Prostate gland (tissue), 2 donors: ENCODE results near the gene CCDC92. TPM values are rescaled to one million over a fixed set of nuclear protein-coding genes. Genes with fewer than 3 reads are reported as not detected.

Source experiments
- DNase-seq: peaks from one replicate; pipeline ENCODE4 v3.0.0-alpha.2; 2019; ENCODE audit warnings: low spot score
- H3K27ac ChIP-seq, 2 donors: fragments of 200-600 bp; sonication (generic); 2 replicates each; pipeline ENCODE4 v1.5.1; 2017 to 2019
- H3K27me3 ChIP-seq: fragments of 200-600 bp; sonication (generic); replicated peaks from 2 replicates; pipeline ENCODE4 v1.5.1; 2019; ENCODE audit not compliant: insufficient read depth
- H3K36me3 ChIP-seq, 2 donors: fragments of 200-600 bp; sonication (generic); 1 replicate in 1 of 2; 2 replicates in 1 of 2; pipeline versions ENCODE4 v1.5.1 to v1.8.1; 2017 to 2019
- H3K4me1 ChIP-seq: fragments of 200-600 bp; sonication (generic); replicated peaks from 2 replicates; pipeline ENCODE4 v1.5.1; 2019
- H3K4me3 ChIP-seq, 2 donors: fragments of 200-600 bp; sonication (generic); 2 replicates each; pipeline ENCODE4 v1.5.1; 2017 to 2019
- H3K9me3 ChIP-seq: fragments of 200-600 bp; sonication (generic); 2 replicates; pipeline ENCODE4 v1.5.1; 2017
- CTCF ChIP-seq, 4 experiments: fragments of 200-600 bp in 2 of 4; fragments of 450-650 bp in 2 of 4; sonication (generic) in 2 of 4; IDR thresholded peaks; 1 replicate in 3 of 4; 2 replicates in 1 of 4; pipeline ENCODE4 v1.5.1; 2016 to 2019; ENCODE audit warnings: antibody characterized with exemption in 4 of 4, mild to moderate bottlenecking in 2 of 4, moderate library complexity in 2 of 4
- POLR2A ChIP-seq: fragments of 450-650 bp; IDR thresholded peaks from one replicate; pipeline ENCODE4 v1.6.1; 2016; ENCODE audit warnings: antibody characterized with exemption, mild to moderate bottlenecking
- POLR2AphosphoS5 ChIP-seq: sonication (generic); formaldehyde crosslinking; IDR thresholded peaks from one replicate; pipeline ENCODE4 v1.6.1; 2017; ENCODE audit warnings: antibody characterized with exemption
- WGBS: methylation state at CpG from one replicate; pipeline ENCODE4 v1.1.5; 2018; 5-methylcytosine and 5-hydroxymethylcytosine counted together
- intact Hi-C: fragments of 100-400 bp; cut with DNase I; formaldehyde crosslinking; loops from one replicate; pipeline ENCODE4 v1.14.2; 2022
- total RNA-seq, 2 donors: library from RNA; depleted of rRNA; stranded (reverse); fragments of >200 nt; gene quantifications; one replicate each; pipeline ENCODE4 v1.1.0, GENCODE V29; 2016

CCDC92 gene
- total RNA-seq, 2 donors from 2014 or later, result 22.4 to 42.9 TPM

DNA sequence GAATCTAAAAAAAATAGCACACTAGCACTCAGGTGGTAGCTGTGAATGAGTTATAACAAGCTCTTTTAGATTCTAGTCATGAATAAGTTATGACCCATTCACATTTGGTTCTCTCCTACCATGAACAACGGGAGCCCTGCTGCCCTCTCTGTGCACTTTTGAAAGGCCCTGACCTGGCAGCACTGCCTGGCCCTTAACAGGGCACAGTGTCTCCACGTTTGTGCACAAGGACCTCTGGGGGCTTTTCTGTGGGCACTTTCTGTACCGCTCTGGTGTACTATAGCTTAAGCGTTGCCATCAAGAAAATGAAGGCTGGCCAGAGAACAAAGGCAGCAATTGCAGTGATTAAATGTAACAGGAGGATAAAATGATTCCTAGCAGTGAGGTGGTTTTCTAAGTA lies 21.2 kb downstream of the CCDC92 start:
- no peaks in the 10 kb centered on the region for H3K9me3 ChIP-seq
- no peak overlapping the region for H3K27ac ChIP-seq
- H3K4me3 ChIP-seq, result no peak overlapping the region
- no peak for DNase-seq
- H3K27me3 ChIP-seq, result no peaks in the 10 kb centered on the region
- intact Hi-C loops, result no loop called here
- H3K4me1 ChIP-seq, result no peaks in the 10 kb centered on the region
- 84% methylated on average over 4 of the region's 4 CpGs for WGBS
- no peaks in the 10 kb centered on the region for H3K36me3 ChIP-seq
- no peak for TF ChIP-seq POLR2A
- TF ChIP-seq POLR2AphosphoS5, result no peak
- no peak for TF ChIP-seq CTCF (IDR thresholded peaks at IDR 0.05)

DNA sequence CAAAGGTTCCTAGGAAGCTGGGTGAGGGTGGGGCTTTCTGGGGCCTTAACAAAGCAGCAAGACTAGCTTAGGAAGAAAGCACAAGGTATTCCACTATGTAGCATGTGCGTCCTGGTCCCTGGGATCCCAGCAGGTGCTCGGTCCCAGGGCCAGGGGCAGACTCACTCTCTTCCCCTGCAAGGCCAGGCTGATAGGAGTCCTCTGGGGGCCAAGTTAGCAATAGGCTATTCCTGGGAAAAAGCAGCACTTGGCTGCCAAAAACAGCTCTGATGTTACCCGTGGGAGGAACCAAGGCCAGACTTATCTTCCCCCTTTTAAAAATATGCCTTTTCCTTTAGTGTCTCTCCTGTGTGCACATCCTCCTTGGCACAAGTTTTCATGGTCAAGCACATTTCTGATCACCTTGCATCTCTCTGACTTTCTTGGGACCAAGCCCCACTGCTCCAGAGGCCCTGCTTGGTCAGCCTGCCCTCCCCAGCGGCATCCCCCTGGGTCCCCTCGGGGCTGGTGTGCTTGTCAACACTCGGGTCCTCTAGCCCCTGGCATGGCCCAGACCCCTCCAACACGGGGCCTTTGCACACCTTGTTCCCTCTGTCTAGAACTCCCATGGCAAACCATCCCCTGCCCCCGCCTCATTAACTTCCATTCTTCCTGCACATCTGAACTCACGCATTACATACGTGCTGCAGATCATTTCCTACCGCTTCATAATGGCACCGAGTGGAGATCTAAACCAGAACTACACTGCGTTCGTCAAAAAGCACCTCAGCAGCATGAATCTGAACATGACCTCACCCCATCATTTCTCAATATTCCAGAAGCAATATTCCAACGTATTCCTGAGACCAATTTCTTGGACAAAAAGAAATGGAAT lies 21.9 kb downstream of the CCDC92 start:
- Histone ChIP-seq H3K36me3 (no peaks in the 10 kb centered on the region), H3K4me1 (no peaks in the 10 kb centered on the region), H3K27me3 (no peaks in the 10 kb centered on the region), H3K4me3 (no peak overlapping the region), H3K9me3 (no peaks in the 10 kb centered on the region), H3K27ac (no peak overlapping the region)
- WGBS, result 92% methylated on average over 15 of the region's 15 CpGs
- no peak for DNase-seq
- intact Hi-C loops, result no loop called here
- TF ChIP-seq POLR2AphosphoS5 (no peak), POLR2A (no peak), CTCF (IDR thresholded peaks at IDR 0.05) (no peak)

DNA sequence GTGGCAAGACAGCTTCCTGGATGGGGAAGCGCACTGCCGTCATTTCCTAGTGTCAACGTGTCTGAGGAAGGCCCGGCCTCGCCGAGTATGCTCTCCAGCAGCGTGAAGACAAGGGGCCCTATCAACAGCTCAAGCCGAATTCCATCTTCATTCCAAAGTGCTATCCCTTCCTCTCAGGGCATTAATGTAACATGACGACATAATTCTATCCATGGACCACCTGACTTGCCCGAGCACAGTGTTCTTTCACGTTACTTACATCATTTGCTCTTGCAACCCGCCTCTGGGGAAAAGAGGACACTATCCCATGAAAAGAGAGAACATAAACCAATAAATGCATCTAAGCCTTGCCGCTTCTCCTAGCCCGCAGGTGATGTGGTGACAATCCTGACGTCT lies 22.9 kb downstream of the CCDC92 start:
- 96% methylated on average over 15 of the region's 15 CpGs for WGBS
- no peak overlapping the region for H3K4me3 ChIP-seq
- no peaks in the 10 kb centered on the region for H3K4me1 ChIP-seq
- intact Hi-C loops, result no loop called here
- H3K27me3 ChIP-seq, result no peaks in the 10 kb centered on the region
- DNase-seq, result no peak
- no peak overlapping the region for H3K27ac ChIP-seq
- TF ChIP-seq POLR2A, result no peak
- no peak for TF ChIP-seq POLR2AphosphoS5
- no peak for TF ChIP-seq CTCF (IDR thresholded peaks at IDR 0.05)
- H3K9me3 ChIP-seq, result no peaks in the 10 kb centered on the region
- peaks cover 0 to 3% of the 10 kb centered on the region in 2 donors for H3K36me3 ChIP-seq

- DNase-seq, result no peak
- H3K36me3 ChIP-seq, result peaks cover 0 to 3% of the 10 kb centered on the region in 2 donors
- 91% methylated on average over 19 of the region's 19 CpGs for WGBS
Observed at GRCh38 chr12:123948796-123949769, 23.5 kb downstream of the CCDC92 start.

More at GRCh38 chr12:123948796-123949769, 23.5 kb downstream of the CCDC92 start:
- no peaks in the 10 kb centered on the region for H3K27me3 ChIP-seq
- H3K9me3 ChIP-seq, result no peaks in the 10 kb centered on the region
- H3K27ac ChIP-seq, result no peak overlapping the region
- TF ChIP-seq CTCF (IDR thresholded peaks at IDR 0.05) (no peak), POLR2AphosphoS5 (no peak), POLR2A (no peak)
- H3K4me3 ChIP-seq, result no peak overlapping the region
- intact Hi-C loops, result no loop called here
- H3K4me1 ChIP-seq, result no peaks in the 10 kb centered on the region
